HepG2 (cell line): ENCODE results near the gene APOC4. TPM values are rescaled to one million over a fixed set of nuclear protein-coding genes. Genes with fewer than 3 reads are reported as not detected.
A peak's percentile ranks its signal among the peaks of the same experiment; 100 is the strongest.

Experiments used
- ATAC-seq: fragments of 200-7000 bp; cut with Tn5 transposase; 3 replicates; pipeline ENCODE4 v1.9.1; 2020; ENCODE audit warnings: mild to moderate bottlenecking, moderate library complexity
- BruUV-seq: library from RNA; stranded (reverse); fragments of 400-500 nt; replicated peaks from 2 replicates; lab custom pipeline; 2021; lab: Mats Ljungman, UMichigan
- CTCF ChIA-PET: fragments of 300-600 bp; formaldehyde crosslinking; extraction: SDS; loops from one replicate; lab custom pipeline; 2021; ENCODE audit warnings: low total read pairs, inconsistent platforms, low intra/inter-chr PET ratio; lab: Yijun Ruan, JAX
- POLR2A ChIA-PET: fragments of 350-600 bp; sonication (Branson Sonifier 250); formaldehyde crosslinking; loops from one replicate; lab custom pipeline; 2020; ENCODE audit warnings: antibody characterized with exemption, inconsistent platforms; lab: Yijun Ruan, JAX
- DNase-seq: peaks from one replicate; pipeline ENCODE4 v3.0.0-alpha.2; 2015; ENCODE audit warnings: low spot score
- FAIRE-seq: peaks from 3 replicates; lab custom pipeline; 2011; peaks lifted over from hg19 to GRCh38; lab: Jason Lieb, UNC
- H2AFZ ChIP-seq: one replicate; pipeline ENCODE4 v1.6.1; 2011; ENCODE audit warnings: low read length, inconsistent platforms
- H3K27ac ChIP-seq: fragments of 300-600 bp; 3 replicates; pipeline ENCODE4 v1.8.0; 2011; ENCODE audit warnings: mixed run types, mild to moderate bottlenecking, mixed read lengths, low read length, inconsistent platforms; ENCODE audit not compliant: insufficient read depth; ENCODE audit errors: extremely low read length
- H3K27me3 ChIP-seq, 2 experiments: fragments of 200-600 bp in 1 of 2; 2 replicates in 1 of 2; 3 replicates in 1 of 2; pipeline versions ENCODE4 v1.6.0 to v1.8.0; 2011; ENCODE audit warnings: low read length in 2 of 2, mild to moderate bottlenecking in 2 of 2, moderate library complexity in 2 of 2, inconsistent platforms in 1 of 2; ENCODE audit not compliant: insufficient read depth in 2 of 2, control insufficient read depth in 1 of 2
- H3K36me3 ChIP-seq, 2 experiments: fragments of 200-600 bp in 1 of 2; replicated peaks in 1 of 2; 2 replicates in 1 of 2; 3 replicates in 1 of 2; pipeline versions ENCODE4 v1.5.1 to v1.8.0; 2011; ENCODE audit warnings: low read length in 2 of 2, inconsistent platforms in 1 of 2; ENCODE audit not compliant: insufficient read depth in 2 of 2, control insufficient read depth in 1 of 2
- H3K4me1 ChIP-seq: 2 replicates; pipeline ENCODE4 v1.5.1; 2012; ENCODE audit warnings: low read length, inconsistent platforms; ENCODE audit not compliant: insufficient read depth
- H3K4me2 ChIP-seq: 2 replicates; pipeline ENCODE4 v1.6.0; 2011; ENCODE audit warnings: low read depth, low read length, inconsistent platforms
- H3K4me3 ChIP-seq, 3 experiments: fragments of 200-600 bp in 1 of 3; sonication (generic), shearing (Covaris generic) in 1 of 3; replicated peaks in 1 of 3; 2 replicates each; pipeline ENCODE4 v1.5.1; 2011 to 2016; ENCODE audit warnings: low read length in 3 of 3, inconsistent platforms in 2 of 3, low read depth in 2 of 3, mild to moderate bottlenecking in 2 of 3, control low read depth in 1 of 3, mixed read lengths in 1 of 3; ENCODE audit not compliant: insufficient read depth in 1 of 3
- H3K79me2 ChIP-seq: one replicate; pipeline ENCODE4 v1.6.1; 2011; ENCODE audit warnings: low read length, inconsistent platforms; ENCODE audit not compliant: insufficient read depth
- H3K9ac ChIP-seq: 2 replicates; pipeline ENCODE4 v1.6.0; 2011; ENCODE audit warnings: mild to moderate bottlenecking, low read depth, low read length, inconsistent platforms; ENCODE audit not compliant: insufficient read depth
- H3K9me3 ChIP-seq: 2 replicates; pipeline ENCODE4 v1.5.1; 2012; ENCODE audit warnings: mild to moderate bottlenecking, low read length
- H4K20me1 ChIP-seq: 2 replicates; pipeline ENCODE4 v1.6.0; 2011; ENCODE audit warnings: inconsistent platforms, mild to moderate bottlenecking, low read length, moderate library complexity; ENCODE audit not compliant: insufficient read depth
- ATAD3A ChIP-seq: sonication (generic); formaldehyde crosslinking; IDR thresholded peaks from 2 replicates; pipeline ENCODE4 v1.4.0; 2020; ENCODE audit warnings: missing genetic modification reagents
- DPF2 ChIP-seq: sonication (generic); formaldehyde crosslinking; IDR thresholded peaks from 2 replicates; pipeline ENCODE4 v1.4.0; 2020; ENCODE audit warnings: mild to moderate bottlenecking, low read depth, missing genetic modification reagents, borderline replicate concordance
- FOXK1 ChIP-seq: sonication (generic); formaldehyde crosslinking; IDR thresholded peaks from 2 replicates; pipeline ENCODE4 v1.4.0; 2020; ENCODE audit warnings: low read depth, missing genetic modification reagents, borderline replicate concordance
- HOXA3 ChIP-seq: sonication (generic); formaldehyde crosslinking; IDR thresholded peaks from 2 replicates; pipeline ENCODE4 v1.5.0; 2020; ENCODE audit warnings: missing genetic modification reagents
- KLF6 ChIP-seq: IDR thresholded peaks from 2 replicates; pipeline ENCODE4 v1.8.0; 2016; ENCODE audit warnings: missing biosample characterization, missing genetic modification reagents
- MAX ChIP-seq: IDR thresholded peaks from 2 replicates; pipeline ENCODE4 v1.6.1; 2012; ENCODE audit warnings: inconsistent platforms
- MED1 ChIP-seq: sonication (generic); formaldehyde crosslinking; IDR thresholded peaks from 2 replicates; pipeline ENCODE4 v1.4.0; 2020; ENCODE audit warnings: missing genetic modification reagents
- MXD1 ChIP-seq: sonication (generic); formaldehyde crosslinking; IDR thresholded peaks from 2 replicates; pipeline ENCODE4 v1.4.0; 2020; ENCODE audit warnings: mild to moderate bottlenecking, missing genetic modification reagents
- MYC ChIP-seq: sonication (generic); formaldehyde crosslinking; IDR thresholded peaks from 2 replicates; pipeline ENCODE4 v1.9.0; 2021; ENCODE audit warnings: missing genetic modification reagents, borderline replicate concordance
- NFIC ChIP-seq: IDR thresholded peaks from 2 replicates; pipeline ENCODE4 v1.6.1; 2012; ENCODE audit warnings: mild to moderate bottlenecking, low read length, inconsistent platforms
- PATZ1 ChIP-seq: sonication (generic); formaldehyde crosslinking; IDR thresholded peaks from 2 replicates; pipeline ENCODE4 v1.4.0; 2020; ENCODE audit warnings: missing genetic modification reagents
- RXRA ChIP-seq: sonication (generic); formaldehyde crosslinking; IDR thresholded peaks from 2 replicates; pipeline ENCODE4 v1.5.1; 2020; ENCODE audit warnings: missing genetic modification reagents
- ZBTB38 ChIP-seq: sonication (generic); formaldehyde crosslinking; IDR thresholded peaks from 2 replicates; pipeline ENCODE4 v1.5.1; 2020; ENCODE audit warnings: mild to moderate bottlenecking, missing genetic modification reagents
- ZNF33B ChIP-seq: sonication (generic); formaldehyde crosslinking; IDR thresholded peaks from 2 replicates; pipeline ENCODE4 v1.5.1; 2020; ENCODE audit warnings: mild to moderate bottlenecking, missing genetic modification reagents
- ZNF530 ChIP-seq: sonication (generic); formaldehyde crosslinking; IDR thresholded peaks from 2 replicates; pipeline ENCODE4 v1.5.0; 2020; ENCODE audit warnings: low read depth, mild to moderate bottlenecking, missing genetic modification reagents
- ZNF687 ChIP-seq: sonication (generic); formaldehyde crosslinking; IDR thresholded peaks from 2 replicates; pipeline ENCODE4 v1.5.1; 2020; ENCODE audit warnings: mild to moderate bottlenecking, missing genetic modification reagents, moderate library complexity
- WGBS: methylation state at CpG from one replicate; pipeline ENCODE4 v1.1.6; 2017; ENCODE audit warnings: low lambda C conversion rate; 5-methylcytosine and 5-hydroxymethylcytosine counted together
- in situ Hi-C: cut with HindIII; loops from 2 replicates; pipeline ENCODE4 v1.10.0; 2017; ENCODE audit warnings: low pct_unique_long_range_greater_than_20kb; ENCODE audit not compliant: extremely low pct_ligation_motif_present
- intact Hi-C: fragments of 100-400 bp; cut with micrococcal nuclease; formaldehyde crosslinking; loops from one replicate; pipeline ENCODE4 v1.10.0; 2022; ENCODE audit not compliant: unreplicated experiment
- polyA plus RNA-seq, 8 experiments: library from polyadenylated mRNA; depleted of rRNA in 3 of 8; stranded (reverse) in 7 of 8; unstranded in 1 of 8; fragments of >200 nt; fragmentation: Illumina TruSeq in 4 of 8; extraction: Trizol in 4 of 8; gene quantifications; 2 replicates each; pipeline versions ENCODE4 v1.2.1 to v1.2.3, GENCODE V29; 2011 to 2016; ENCODE audit warnings: low read depth in 4 of 8, missing spikeins in 1 of 8, mixed read lengths in 1 of 8; ENCODE audit not compliant: insufficient read depth in 1 of 8
- total RNA-seq, 5 experiments: library from RNA; depleted of rRNA; stranded (reverse); fragments of >200 nt; fragmentation: Illumina TruSeq; extraction: Trizol; gene quantifications; 2 replicates each; pipeline ENCODE4 v1.2.3, GENCODE V29; 2016; ENCODE audit warnings: low read depth in 1 of 5

Gene APOC4
- total and polyA plus RNA-seq, 2 of the 13 experiments (the other 11 are each of a cell fraction or from before 2014, with no cell fraction given), result 0.46 TPM; not detected in 1

- TF ChIP-seq PATZ1 (CRISPR knock-in tag), result 0 out of 2 replicates have a peak, but pooled peaks have one; percentile 33
- TF ChIP-seq NFIC, result 0 out of 2 replicates have a peak, but pooled peaks have one; percentile 18
- TF ChIP-seq FOXK1 (CRISPR knock-in tag), result peak; percentile 77; the same call in 1 of the 2 replicates
- no peak for TF ChIP-seq ZNF33B (CRISPR knock-in tag)
- TF ChIP-seq ATAD3A (CRISPR knock-in tag), result no peak
- no peak for TF ChIP-seq MXD1 (CRISPR knock-in tag)
- TF ChIP-seq RXRA, result no peak; the same call in 1 of the 2 replicates
Measured at GRCh38 chr19:44939668-44940067, 2.4 kb upstream of the APOC4 start (continued).

- Histone ChIP-seq H3K4me2 (0 out of 2 replicates have a peak overlapping the region, but pooled peaks have one; percentile 7), H3K9ac (no peak overlapping the region), H3K27me3 (no peaks in the 10 kb centered on the region; a peak in 1 of 5 replicates), H2AFZ (no peak overlapping the region), H3K36me3 (peaks cover 4 to 7% of the 10 kb centered on the region in 2 experiments; a peak in 3 of 5 replicates), H3K9me3 (no peaks in the 10 kb centered on the region), H4K20me1 (no peaks in the 10 kb centered on the region), H3K79me2 (peaks cover 25% of the 10 kb centered on the region), H3K4me3 (no peak overlapping the region), H3K4me1 (peaks cover 85% of the 10 kb centered on the region), H3K27ac (peak overlapping the region; percentile 89)
- TF ChIP-seq MAX (0 out of 2 replicates have a peak, but pooled peaks have one; percentile 16), MYC (CRISPR knock-in tag) (0 out of 2 replicates have a peak, but pooled peaks have one; percentile 18), KLF6 (CRISPR knock-in tag) (no peak), MED1 (CRISPR knock-in tag) (0 out of 2 replicates have a peak, but pooled peaks have one; percentile 15), ZBTB38 (CRISPR knock-in tag) (peak; percentile 56; the same call in 1 of the 2 replicates), DPF2 (no peak), ZNF530 (no peak), ZNF687 (CRISPR knock-in tag) (peak; percentile 64), HOXA3 (CRISPR knock-in tag) (0 out of 2 replicates have a peak, but pooled peaks have one; percentile 22)
- FAIRE-seq (no peak), DNase-seq (no peak), ATAC-seq (peak; percentile 25; the same call in 2 of the 3 replicates)
- in situ Hi-C loops, result no loop called here
- no TSS peak for BruUV-seq
- intact Hi-C loops, result no loop called here
- CTCF ChIA-PET, result no interaction called here
- WGBS, result 70% methylated on average over 10 of the region's 10 CpGs
- POLR2A ChIA-PET, result interaction anchor here (4.2 to 7.3 kb wide), 2 partner anchors 9 to 19 kb away, joined by 87 to 119 read pairs; no protein-coding TSS in a partner anchor
Measured at GRCh38 chr19:44943801-44944249, 1.8 kb downstream of the APOC4 start.
